ENCODE results near the gene INPP4B.

Gene INPP4B

GRCh38 chr4:142690406-142691163 lies 155.5 kb downstream of the INPP4B start:
- H3K9me3 Mint-ChIP-seq, result no peaks in the 10 kb centered on the region
- peaks cover 19% of the 10 kb centered on the region for H3K4me1 Mint-ChIP-seq
- H3K27me3 Mint-ChIP-seq (ENCODE audit: low read depth), result peaks cover 6% of the 10 kb centered on the region
- no peaks in the 10 kb centered on the region for H3K36me3 Mint-ChIP-seq (ENCODE audit: low read depth)
- TF ChIP-seq CTCF (IDR thresholded peaks at IDR 0.05; ENCODE audit: unreplicated experiment in 3 of 3), result no peak
- no peak overlapping the region for H3K4me3 Mint-ChIP-seq
- peak overlapping the region; percentile 59 to 79 (median 64) for H3K27ac Mint-ChIP-seq

- H3K4me3 Mint-ChIP-seq, result no peak overlapping the region
- peaks cover 19% of the 10 kb centered on the region for H3K4me1 Mint-ChIP-seq
- peaks cover 6% of the 10 kb centered on the region for H3K27me3 Mint-ChIP-seq (ENCODE audit: low read depth)
- H3K9me3 Mint-ChIP-seq, result no peaks in the 10 kb centered on the region
- no peak overlapping the region for H3K27ac Mint-ChIP-seq
- TF ChIP-seq CTCF (IDR thresholded peaks at IDR 0.05; ENCODE audit: unreplicated experiment in 3 of 3), result no peak
- H3K36me3 Mint-ChIP-seq (ENCODE audit: low read depth), result no peaks in the 10 kb centered on the region
Measured at GRCh38 chr4:142687547-142688275, 158.4 kb downstream of the INPP4B start.

GRCh38 chr4:142686081-142686480 lies 160.0 kb downstream of the INPP4B start:
- Mint-ChIP-seq H3K27ac (no peak overlapping the region), H3K9me3 (no peaks in the 10 kb centered on the region), H3K27me3 (ENCODE audit: low read depth) (peaks cover 6% of the 10 kb centered on the region), H3K36me3 (ENCODE audit: low read depth) (no peaks in the 10 kb centered on the region), H3K4me3 (no peak overlapping the region), H3K4me1 (peaks cover 13% of the 10 kb centered on the region)
- TF ChIP-seq CTCF (IDR thresholded peaks at IDR 0.05; ENCODE audit: unreplicated experiment in 3 of 3), result no peak

- no peaks in the 10 kb centered on the region for H3K9me3 Mint-ChIP-seq
- H3K27ac Mint-ChIP-seq, result no peak overlapping the region
- H3K27me3 Mint-ChIP-seq (ENCODE audit: low read depth), result no peaks in the 10 kb centered on the region
- no peaks in the 10 kb centered on the region for H3K4me1 Mint-ChIP-seq
- H3K4me3 Mint-ChIP-seq, result no peak overlapping the region
- H3K36me3 Mint-ChIP-seq (ENCODE audit: low read depth), result no peaks in the 10 kb centered on the region
- no peak for TF ChIP-seq CTCF (IDR thresholded peaks at IDR 0.05; ENCODE audit: unreplicated experiment in 3 of 3)
Measured at GRCh38 chr4:142683997-142684396, 162.1 kb downstream of the INPP4B start.

GRCh38 chr4:142683503-142683902 lies 162.6 kb downstream of the INPP4B start:
- no peaks in the 10 kb centered on the region for H3K36me3 Mint-ChIP-seq (ENCODE audit: low read depth)
- H3K27me3 Mint-ChIP-seq (ENCODE audit: low read depth), result no peaks in the 10 kb centered on the region
- H3K27ac Mint-ChIP-seq, result no peak overlapping the region
- no peak for TF ChIP-seq CTCF (IDR thresholded peaks at IDR 0.05; ENCODE audit: unreplicated experiment in 3 of 3)
- H3K4me3 Mint-ChIP-seq, result no peak overlapping the region
- no peaks in the 10 kb centered on the region for H3K4me1 Mint-ChIP-seq
- no peaks in the 10 kb centered on the region for H3K9me3 Mint-ChIP-seq

All from nephron (organoid).